Amygdala (tissue), 56 donors: Measurements from ENCODE around the gene SSC5D.

ENCODE experiments used
- DNase-seq, 56 donors: peaks; one replicate each; lab custom pipeline; 2025; lab: John Stamatoyannopoulos, UW

Gene SSC5D

GRCh38 chr19:55497763-55498162 is 9.5 kb downstream of the SSC5D start:
- DNase-seq: no peak

- no peak for DNase-seq
These were observed 10.1 kb downstream of the SSC5D start for GRCh38 chr19:55498246-55498840.

GRCh38 chr19:55500368-55500952 is 12.2 kb downstream of the SSC5D start:
- no peak for DNase-seq

- no peak for DNase-seq
These were observed 14.1 kb downstream of the SSC5D start for GRCh38 chr19:55502197-55502952.

- DNase-seq: no peak
These were observed 14.9 kb downstream of the SSC5D start for GRCh38 chr19:55503157-55503501.

GRCh38 chr19:55503502-55504251 is 15.4 kb downstream of the SSC5D start:
- DNase-seq: peak; percentile 60 to 99 (median 91)

- no peak for DNase-seq
These were observed 16.0 kb downstream of the SSC5D start for GRCh38 chr19:55504252-55504603.

GRCh38 chr19:55504981-55505380 is 16.7 kb downstream of the SSC5D start:
- DNase-seq: no peak

- no peak for DNase-seq
These were observed 19.9 kb downstream of the SSC5D start for GRCh38 chr19:55508120-55508519.

GRCh38 chr19:55516878-55517620 is 28.8 kb downstream of the SSC5D start:
- DNase-seq: peak; percentile 17 to 96 (median 87)

GRCh38 chr19:55519451-55520311 is 31.4 kb downstream of the SSC5D start:
- DNase-seq: no peak

- no peak for DNase-seq
These were observed 32.6 kb downstream of the SSC5D start for GRCh38 chr19:55520691-55521292.

GRCh38 chr19:55525289-55526101 is 37.3 kb downstream of the SSC5D start:
- no peak for DNase-seq

- DNase-seq: peak in 4 of 56 donors; percentile 4 to 11 (median 6)
These were observed 38.3 kb downstream of the SSC5D start for GRCh38 chr19:55526216-55527196.

GRCh38 chr19:55527197-55528029 is 39.2 kb downstream of the SSC5D start:
- no peak for DNase-seq
